A673 (cell line): ENCODE data around the gene REG1B.

ENCODE experiments used
- CTCF ChIP-seq: fragments of 300-800, 200-600 bp; sonication (generic); conservative IDR thresholded peaks from 2 replicates; pipeline ENCODE4 v1.5.1; 2017; ENCODE audit warnings: low read depth, mild to moderate bottlenecking, antibody characterized with exemption, low read length, moderate library complexity, mixed read lengths
- EZH2 ChIP-seq: fragments of 200-600 bp; sonication (generic); IDR thresholded peaks from 2 replicates; pipeline ENCODE4 v1.6.1; 2017; ENCODE audit warnings: borderline replicate concordance, low read depth, mild to moderate bottlenecking, mixed read lengths, antibody characterized with exemption, low read length; ENCODE audit not compliant: poor library complexity, severe bottlenecking

- TF ChIP-seq CTCF = no peak
- TF ChIP-seq EZH2 = no peak
Measured at GRCh38 chr2:79101024-79101423, 13.2 kb upstream of the REG1B start.
